Endodermal cell (in vitro differentiated cells): Measurements from ENCODE around the gene PLA2G2A. TPM values are rescaled to one million over a fixed set of nuclear protein-coding genes. Genes with fewer than 3 reads are reported as not detected.

Experiments used
- DNase-seq: peaks from one replicate; pipeline ENCODE4 v3.0.0-alpha.2; 2017
- H3K27ac ChIP-seq: 2 replicates; pipeline ENCODE4 v1.5.1; 2013; ENCODE audit warnings: mild to moderate bottlenecking, low read depth, low read length, moderate library complexity
- H3K27me3 ChIP-seq: 2 replicates; pipeline ENCODE4 v1.6.1; 2013; ENCODE audit warnings: mild to moderate bottlenecking, low read length, moderate library complexity; ENCODE audit not compliant: insufficient read depth, control insufficient read depth, poor library complexity, severe bottlenecking
- H3K36me3 ChIP-seq: 2 replicates; pipeline ENCODE4 v1.7.0; 2013; ENCODE audit warnings: mild to moderate bottlenecking, low read length, moderate library complexity; ENCODE audit not compliant: control insufficient read depth, insufficient read depth
- H3K4me1 ChIP-seq: one replicate; pipeline ENCODE4 v1.7.0; 2013; ENCODE audit warnings: low read length; ENCODE audit not compliant: control insufficient read depth, insufficient read depth
- H3K4me3 ChIP-seq: 2 replicates; pipeline ENCODE4 v1.5.1; 2013; ENCODE audit warnings: mild to moderate bottlenecking, low read length, moderate library complexity
- H3K9ac ChIP-seq: 2 replicates; pipeline ENCODE4 v1.6.1; 2013; ENCODE audit warnings: mild to moderate bottlenecking, low read length, moderate library complexity; ENCODE audit not compliant: poor library complexity, severe bottlenecking; ENCODE audit errors: extremely low read depth
- H3K9me3 ChIP-seq: 2 replicates; pipeline ENCODE4 v1.6.1; 2013; ENCODE audit warnings: mild to moderate bottlenecking, low read length, moderate library complexity; ENCODE audit not compliant: control insufficient read depth
- H3K27ac Mint-ChIP-seq: 2 replicates; pipeline ENCODE4 v1.8.0; 2020; ENCODE audit warnings: mixed read lengths
- H3K27me3 Mint-ChIP-seq: 2 replicates; pipeline ENCODE4 v1.8.0; 2021; ENCODE audit warnings: mild to moderate bottlenecking, mixed read lengths; ENCODE audit not compliant: insufficient read depth
- H3K36me3 Mint-ChIP-seq: 2 replicates; pipeline ENCODE4 v1.8.0; 2020; ENCODE audit warnings: low read depth, mixed read lengths
- H3K4me1 Mint-ChIP-seq: 2 replicates; pipeline ENCODE4 v1.8.0; 2020; ENCODE audit warnings: mixed read lengths
- H3K4me3 Mint-ChIP-seq: 2 replicates; pipeline ENCODE4 v1.8.0; 2020; ENCODE audit warnings: mild to moderate bottlenecking, moderate library complexity, mixed read lengths
- H3K9me3 Mint-ChIP-seq: 2 replicates; pipeline ENCODE4 v1.8.0; 2020; ENCODE audit warnings: mild to moderate bottlenecking, mixed read lengths
- CTCF ChIP-seq: fragments of 200-600 bp; sonication (generic); conservative IDR thresholded peaks from 2 replicates; pipeline ENCODE4 v1.5.0; 2021; ENCODE audit warnings: antibody characterized with exemption, mild to moderate bottlenecking
- WGBS, 2 experiments: methylation state at CpG; one replicate each; pipeline versions ENCODE4 v1.1.5 to v1.1.7; 2013; ENCODE audit warnings: missing lambda C conversion rate in 2 of 2, mixed read lengths in 1 of 2; ENCODE audit not compliant: insufficient coverage in 1 of 2, insufficient read length in 1 of 2; 5-methylcytosine and 5-hydroxymethylcytosine counted together
- total RNA-seq, 2 donors: library from RNA; stranded (reverse); fragmentation: NEBNext Ultra II Directional in 1 of 2; extraction: Animal tissue kit (Norgen Biotek cat#: 25700) in 1 of 2; gene quantifications; 2 replicates in 1 of 2; 3 replicates in 1 of 2; pipeline ENCODE4 v1.2.1, GENCODE V29; 2021

Gene PLA2G2A
- total RNA-seq, 2 donors from 2014 or later: 1.0 TPM; not detected in 1

GRCh38 chr1:19974822-19975416 is 4.5 kb downstream of the PLA2G2A start:
- Histone ChIP-seq H3K9ac (no peak overlapping the region), H3K9me3 (no peaks in the 10 kb centered on the region), H3K36me3 (no peaks in the 10 kb centered on the region), H3K4me3 (no peak overlapping the region), H3K4me1 (no peaks in the 10 kb centered on the region), H3K27me3 (peaks cover 10% of the 10 kb centered on the region), H3K27ac (no peak overlapping the region)
- DNase-seq: peak; percentile 88
- no peaks in the 10 kb centered on the region for H3K36me3 Mint-ChIP-seq
- H3K4me3 Mint-ChIP-seq: no peak overlapping the region
- TF ChIP-seq CTCF: peak; percentile 90
- no peaks in the 10 kb centered on the region for H3K9me3 Mint-ChIP-seq
- 25 to 62% methylated on average over 1 to 4 of the region's 5 CpGs for WGBS, 2 experiments
- no peak overlapping the region for H3K27ac Mint-ChIP-seq
- peaks cover 4% of the 10 kb centered on the region for H3K27me3 Mint-ChIP-seq
- peaks cover 6% of the 10 kb centered on the region for H3K4me1 Mint-ChIP-seq

GRCh38 chr1:19973616-19974015 is 5.8 kb downstream of the PLA2G2A start:
- no peak overlapping the region for H3K4me3 ChIP-seq
- H3K27ac ChIP-seq: no peak overlapping the region
- Mint-ChIP-seq H3K4me3 (no peak overlapping the region), H3K36me3 (no peaks in the 10 kb centered on the region), H3K9me3 (no peaks in the 10 kb centered on the region), H3K27ac (no peak overlapping the region), H3K27me3 (peaks cover 4% of the 10 kb centered on the region), H3K4me1 (peaks cover 6% of the 10 kb centered on the region)
- no peaks in the 10 kb centered on the region for H3K4me1 ChIP-seq
- DNase-seq: no peak
- no peak for TF ChIP-seq CTCF
- H3K36me3 ChIP-seq: no peaks in the 10 kb centered on the region
- no peak overlapping the region for H3K9ac ChIP-seq
- no peaks in the 10 kb centered on the region for H3K9me3 ChIP-seq
- 94 to 100% methylated on average over 2 to 3 of the region's 3 CpGs for WGBS, 2 experiments
- peaks cover 20% of the 10 kb centered on the region for H3K27me3 ChIP-seq

- H3K4me3 Mint-ChIP-seq: no peak overlapping the region
- H3K36me3 ChIP-seq: no peaks in the 10 kb centered on the region
- H3K36me3 Mint-ChIP-seq: no peaks in the 10 kb centered on the region
- no peak overlapping the region for H3K27ac ChIP-seq
- H3K4me1 ChIP-seq: no peaks in the 10 kb centered on the region
- no peak overlapping the region for H3K4me3 ChIP-seq
- DNase-seq: no peak
- peaks cover 39% of the 10 kb centered on the region for H3K27me3 ChIP-seq
- no peak overlapping the region for H3K9ac ChIP-seq
- peaks cover 17% of the 10 kb centered on the region for H3K27me3 Mint-ChIP-seq
- 87% methylated on average over 1 of the region's 1 CpG; no CpG with 5 or more reads in 1 of the 2 experiments for WGBS, 2 experiments
- H3K9me3 Mint-ChIP-seq: no peaks in the 10 kb centered on the region
- H3K27ac Mint-ChIP-seq: no peak overlapping the region
- H3K9me3 ChIP-seq: no peaks in the 10 kb centered on the region
- no peak for TF ChIP-seq CTCF
- H3K4me1 Mint-ChIP-seq: peaks cover 6% of the 10 kb centered on the region
Observed at GRCh38 chr1:19971664-19972063, 7.8 kb downstream of the PLA2G2A start.
